ENCODE measurements around the gene BOD1L1.
A peak's percentile ranks its signal among the peaks of the same experiment; 100 is the strongest.

The BOD1L1 gene

GRCh38 chr4:13647031-13647430, 19.5 kb upstream of the BOD1L1 start:
- H3K27me3 ChIP-seq (ENCODE audit: control insufficient read depth, insufficient read depth, low read length) = no peaks in the 10 kb centered on the region
- H3K4me1 ChIP-seq (ENCODE audit: control insufficient read depth, insufficient read depth, low read length) = peaks cover 25% of the 10 kb centered on the region
- no peak overlapping the region for H3K9ac ChIP-seq (ENCODE audit: low read depth, low read length)
- H3K36me3 ChIP-seq (ENCODE audit: control insufficient read depth, insufficient read depth, low read length) = no peaks in the 10 kb centered on the region
- H3K4me3 ChIP-seq (ENCODE audit: low read depth, low read length) = peak overlapping the region; percentile 14; the same call in 1 of the 2 replicates
- no peaks in the 10 kb centered on the region for H3K9me3 ChIP-seq (ENCODE audit: control insufficient read depth, insufficient read depth, low read length)
- H3K27ac ChIP-seq (ENCODE audit: low read depth, low read length) = peak overlapping the region; percentile 52

- Histone ChIP-seq H3K4me1 (ENCODE audit: control insufficient read depth, insufficient read depth, low read length) (peaks cover 41% of the 10 kb centered on the region), H3K36me3 (ENCODE audit: control insufficient read depth, insufficient read depth, low read length) (no peaks in the 10 kb centered on the region), H3K4me3 (ENCODE audit: low read depth, low read length) (no peak overlapping the region), H3K27ac (ENCODE audit: low read depth, low read length) (no peak overlapping the region), H3K9me3 (ENCODE audit: control insufficient read depth, insufficient read depth, low read length) (no peaks in the 10 kb centered on the region), H3K9ac (ENCODE audit: low read depth, low read length) (no peak overlapping the region), H3K27me3 (ENCODE audit: control insufficient read depth, insufficient read depth, low read length) (no peaks in the 10 kb centered on the region)
Observed at GRCh38 chr4:13645075-13645474, 17.6 kb upstream of the BOD1L1 start.

GRCh38 chr4:13642170-13642950, 14.8 kb upstream of the BOD1L1 start:
- Histone ChIP-seq H3K4me3 (ENCODE audit: low read depth, low read length) (0 out of 2 replicates have a peak overlapping the region, but pooled peaks have one; percentile 7), H3K9me3 (ENCODE audit: control insufficient read depth, insufficient read depth, low read length) (no peaks in the 10 kb centered on the region), H3K9ac (ENCODE audit: low read depth, low read length) (no peak overlapping the region), H3K27ac (ENCODE audit: low read depth, low read length) (peak overlapping the region; percentile 62), H3K4me1 (ENCODE audit: control insufficient read depth, insufficient read depth, low read length) (peaks cover 39% of the 10 kb centered on the region), H3K27me3 (ENCODE audit: control insufficient read depth, insufficient read depth, low read length) (no peaks in the 10 kb centered on the region), H3K36me3 (ENCODE audit: control insufficient read depth, insufficient read depth, low read length) (no peaks in the 10 kb centered on the region)

- Histone ChIP-seq H3K9me3 (ENCODE audit: control insufficient read depth, insufficient read depth, low read length) (no peaks in the 10 kb centered on the region), H3K27ac (ENCODE audit: low read depth, low read length) (peak overlapping the region; percentile 89), H3K27me3 (ENCODE audit: control insufficient read depth, insufficient read depth, low read length) (no peaks in the 10 kb centered on the region), H3K9ac (ENCODE audit: low read depth, low read length) (no peak overlapping the region), H3K4me3 (ENCODE audit: low read depth, low read length) (no peak overlapping the region), H3K4me1 (ENCODE audit: control insufficient read depth, insufficient read depth, low read length) (peaks cover 29% of the 10 kb centered on the region), H3K36me3 (ENCODE audit: control insufficient read depth, insufficient read depth, low read length) (no peaks in the 10 kb centered on the region)
Observed at GRCh38 chr4:13641084-13641483, 13.6 kb upstream of the BOD1L1 start.

- H3K27me3 ChIP-seq (ENCODE audit: control insufficient read depth, insufficient read depth, low read length) = no peaks in the 10 kb centered on the region
- peak overlapping the region; percentile 89 for H3K27ac ChIP-seq (ENCODE audit: low read depth, low read length)
- H3K4me3 ChIP-seq (ENCODE audit: low read depth, low read length) = no peak overlapping the region; the same call in 1 of the 2 replicates
- H3K9ac ChIP-seq (ENCODE audit: low read depth, low read length) = no peak overlapping the region
- H3K36me3 ChIP-seq (ENCODE audit: control insufficient read depth, insufficient read depth, low read length) = no peaks in the 10 kb centered on the region
- peaks cover 29% of the 10 kb centered on the region for H3K4me1 ChIP-seq (ENCODE audit: control insufficient read depth, insufficient read depth, low read length)
- H3K9me3 ChIP-seq (ENCODE audit: control insufficient read depth, insufficient read depth, low read length) = no peaks in the 10 kb centered on the region
Observed at GRCh38 chr4:13640149-13640940, 12.8 kb upstream of the BOD1L1 start.

- Histone ChIP-seq H3K9me3 (ENCODE audit: control insufficient read depth, insufficient read depth, low read length) (no peaks in the 10 kb centered on the region), H3K36me3 (ENCODE audit: control insufficient read depth, insufficient read depth, low read length) (no peaks in the 10 kb centered on the region), H3K4me3 (ENCODE audit: low read depth, low read length) (no peak overlapping the region), H3K4me1 (ENCODE audit: control insufficient read depth, insufficient read depth, low read length) (peaks cover 8% of the 10 kb centered on the region), H3K9ac (ENCODE audit: low read depth, low read length) (no peak overlapping the region), H3K27ac (ENCODE audit: low read depth, low read length) (no peak overlapping the region), H3K27me3 (ENCODE audit: control insufficient read depth, insufficient read depth, low read length) (no peaks in the 10 kb centered on the region)
Observed at GRCh38 chr4:13635286-13635799, 7.8 kb upstream of the BOD1L1 start.

GRCh38 chr4:13633671-13634070, 6.1 kb upstream of the BOD1L1 start:
- H3K27me3 ChIP-seq (ENCODE audit: control insufficient read depth, insufficient read depth, low read length) = no peaks in the 10 kb centered on the region
- H3K27ac ChIP-seq (ENCODE audit: low read depth, low read length) = no peak overlapping the region
- H3K4me1 ChIP-seq (ENCODE audit: control insufficient read depth, insufficient read depth, low read length) = no peaks in the 10 kb centered on the region
- no peak overlapping the region for H3K4me3 ChIP-seq (ENCODE audit: low read depth, low read length)
- H3K9me3 ChIP-seq (ENCODE audit: control insufficient read depth, insufficient read depth, low read length) = no peaks in the 10 kb centered on the region
- no peaks in the 10 kb centered on the region for H3K36me3 ChIP-seq (ENCODE audit: control insufficient read depth, insufficient read depth, low read length)
- no peak overlapping the region for H3K9ac ChIP-seq (ENCODE audit: low read depth, low read length)

GRCh38 chr4:13627178-13627605, 333 bp downstream of the BOD1L1 start:
- Histone ChIP-seq H3K9ac (ENCODE audit: low read depth, low read length) (peak overlapping the region; percentile 87), H3K9me3 (ENCODE audit: control insufficient read depth, insufficient read depth, low read length) (no peaks in the 10 kb centered on the region), H3K27me3 (ENCODE audit: control insufficient read depth, insufficient read depth, low read length) (no peaks in the 10 kb centered on the region), H3K27ac (ENCODE audit: low read depth, low read length) (peak overlapping the region; percentile 95), H3K36me3 (ENCODE audit: control insufficient read depth, insufficient read depth, low read length) (no peaks in the 10 kb centered on the region), H3K4me1 (ENCODE audit: control insufficient read depth, insufficient read depth, low read length) (peaks cover 10% of the 10 kb centered on the region), H3K4me3 (ENCODE audit: low read depth, low read length) (peak overlapping the region; percentile 94)

- H3K4me3 ChIP-seq (ENCODE audit: low read depth, low read length) = peak overlapping the region; percentile 94
- H3K27ac ChIP-seq (ENCODE audit: low read depth, low read length) = peak overlapping the region; percentile 65
- no peaks in the 10 kb centered on the region for H3K36me3 ChIP-seq (ENCODE audit: control insufficient read depth, insufficient read depth, low read length)
- H3K9ac ChIP-seq (ENCODE audit: low read depth, low read length) = peak overlapping the region; percentile 87
- peaks cover 10% of the 10 kb centered on the region for H3K4me1 ChIP-seq (ENCODE audit: control insufficient read depth, insufficient read depth, low read length)
- no peaks in the 10 kb centered on the region for H3K9me3 ChIP-seq (ENCODE audit: control insufficient read depth, insufficient read depth, low read length)
- no peaks in the 10 kb centered on the region for H3K27me3 ChIP-seq (ENCODE audit: control insufficient read depth, insufficient read depth, low read length)
Observed at GRCh38 chr4:13626492-13627177, 890 bp downstream of the BOD1L1 start.

GRCh38 chr4:13618212-13618806, 9.2 kb downstream of the BOD1L1 start:
- Histone ChIP-seq H3K9ac (ENCODE audit: low read depth, low read length) (no peak overlapping the region), H3K4me3 (ENCODE audit: low read depth, low read length) (no peak overlapping the region; the same call in 1 of the 2 replicates), H3K27ac (ENCODE audit: low read depth, low read length) (peak overlapping the region; percentile 66), H3K4me1 (ENCODE audit: control insufficient read depth, insufficient read depth, low read length) (peaks cover 13% of the 10 kb centered on the region), H3K9me3 (ENCODE audit: control insufficient read depth, insufficient read depth, low read length) (no peaks in the 10 kb centered on the region), H3K27me3 (ENCODE audit: control insufficient read depth, insufficient read depth, low read length) (no peaks in the 10 kb centered on the region; the same call in 1 of the 2 replicates), H3K36me3 (ENCODE audit: control insufficient read depth, insufficient read depth, low read length) (peaks cover 54% of the 10 kb centered on the region)

Measured in HUES48 (cell line).